HAP-1 (cell line): Measurements from ENCODE around the gene RPN2.

Experiments used
- DNase-seq, 2 experiments: peaks; one replicate each; pipeline ENCODE4 v3.0.0-alpha.2; 2016 to 2020; ENCODE audit warnings: low spot score in 2 of 2
- H3K27me3 ChIP-seq: fragments of 250-450 bp; sonication (Bioruptor Pico); 2 replicates; pipeline ENCODE4 v1.5.1; 2020; ENCODE audit warnings: low read depth, mild to moderate bottlenecking, moderate library complexity
- H3K36me3 ChIP-seq: fragments of 250-450 bp; sonication (Bioruptor Pico); replicated peaks from 2 replicates; pipeline ENCODE4 v1.5.1; 2020; ENCODE audit warnings: mild to moderate bottlenecking
- H3K4me1 ChIP-seq: fragments of 250-450 bp; sonication (Bioruptor Pico); 2 replicates; pipeline ENCODE4 v1.5.1; 2020; ENCODE audit warnings: mild to moderate bottlenecking
- H3K4me3 ChIP-seq: fragments of 250-450 bp; sonication (Bioruptor Pico); 2 replicates; pipeline ENCODE4 v1.5.1; 2020; ENCODE audit warnings: mild to moderate bottlenecking, moderate library complexity
- H3K9me3 ChIP-seq: fragments of 250-450 bp; sonication (Bioruptor Pico); 2 replicates; pipeline ENCODE4 v1.5.1; 2020; ENCODE audit warnings: mild to moderate bottlenecking, moderate library complexity
- in situ Hi-C: fragments of 300-500 bp; cut with MboI; formaldehyde crosslinking; loops from 3 replicates; pipeline ENCODE4 v1.14.3; 2020; ENCODE audit warnings: low sequenced_read_pairs, inconsistent platforms, mixed read lengths

RPN2 gene

DNA sequence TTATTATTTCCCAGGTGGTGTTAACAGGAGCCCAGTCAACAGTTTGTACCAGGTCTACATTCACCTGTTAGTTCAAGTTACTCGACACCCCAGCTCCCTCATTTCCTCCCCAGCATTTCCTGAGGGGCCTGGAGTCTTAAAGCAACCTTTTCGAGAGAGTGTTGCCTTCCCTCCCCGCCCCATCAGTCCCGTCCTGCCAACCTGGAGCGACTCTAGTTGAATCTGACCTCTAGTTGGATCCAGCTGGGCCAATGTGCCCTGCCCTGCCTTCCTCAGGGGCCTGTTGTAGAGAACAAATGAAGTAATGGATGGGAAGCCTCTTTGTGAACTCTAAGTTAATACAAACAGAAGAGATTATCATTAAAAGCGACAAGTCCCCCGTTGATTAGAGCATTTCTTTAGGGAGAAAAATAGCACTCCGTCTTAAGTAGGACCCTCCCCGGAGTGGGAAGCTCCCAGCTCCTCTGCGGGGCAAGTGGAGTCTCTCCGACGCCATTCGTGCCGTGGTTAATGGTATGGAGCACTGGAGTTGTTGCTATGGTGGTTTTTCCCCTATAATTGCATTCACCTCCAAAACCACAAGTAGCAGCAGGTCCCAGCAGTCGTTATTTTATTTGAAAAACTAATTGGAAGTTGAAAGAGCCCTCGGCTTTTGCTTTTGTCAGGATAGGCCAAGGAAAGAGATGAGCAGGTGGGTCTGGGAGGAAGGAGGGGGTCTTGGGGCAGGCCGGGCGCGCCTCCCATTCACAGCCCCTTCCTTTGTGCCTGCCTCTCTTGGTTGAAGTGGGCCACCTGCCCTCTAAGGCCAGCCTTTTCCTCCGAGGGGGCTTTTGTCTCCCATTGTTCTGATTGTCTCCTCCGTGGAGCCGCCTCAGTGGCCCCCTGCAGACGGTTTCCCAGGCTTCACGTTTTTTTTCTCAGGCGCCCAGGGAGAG lies 66.4 kb downstream of the RPN2 start:
- DNase-seq = no peak
- Histone ChIP-seq H3K4me3 (no peak overlapping the region), H3K9me3 (no peaks in the 10 kb centered on the region), H3K4me1 (no peaks in the 10 kb centered on the region; the same call in 1 of the 2 replicates), H3K36me3 (peaks cover 30% of the 10 kb centered on the region), H3K27me3 (no peaks in the 10 kb centered on the region)
- in situ Hi-C loops = no loop called here

DNA sequence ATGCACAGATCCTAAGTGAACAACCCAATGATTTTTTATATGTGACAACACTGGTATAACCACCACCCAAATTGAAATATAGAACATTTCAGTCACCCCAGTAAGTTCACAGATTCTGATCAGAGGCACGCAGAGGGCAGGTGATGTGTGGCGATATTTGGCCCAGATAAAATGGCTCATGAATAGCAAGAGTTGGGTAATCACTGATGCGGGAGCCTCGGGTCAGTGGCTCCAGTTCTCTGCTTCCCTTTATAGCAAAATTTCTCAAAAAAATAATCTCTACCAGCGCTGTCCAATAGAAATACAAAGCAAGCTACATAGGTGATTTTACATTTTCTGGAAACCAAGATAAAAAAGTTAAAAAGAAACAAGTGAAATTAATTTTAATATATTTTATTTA lies 67.6 kb downstream of the RPN2 start:
- peaks cover 18% of the 10 kb centered on the region for H3K36me3 ChIP-seq
- peaks cover 4% of the 10 kb centered on the region for H3K4me1 ChIP-seq
- DNase-seq = no peak
- in situ Hi-C loops = no loop called here
- no peaks in the 10 kb centered on the region for H3K9me3 ChIP-seq
- no peak overlapping the region for H3K4me3 ChIP-seq
- H3K27me3 ChIP-seq = no peaks in the 10 kb centered on the region

DNA sequence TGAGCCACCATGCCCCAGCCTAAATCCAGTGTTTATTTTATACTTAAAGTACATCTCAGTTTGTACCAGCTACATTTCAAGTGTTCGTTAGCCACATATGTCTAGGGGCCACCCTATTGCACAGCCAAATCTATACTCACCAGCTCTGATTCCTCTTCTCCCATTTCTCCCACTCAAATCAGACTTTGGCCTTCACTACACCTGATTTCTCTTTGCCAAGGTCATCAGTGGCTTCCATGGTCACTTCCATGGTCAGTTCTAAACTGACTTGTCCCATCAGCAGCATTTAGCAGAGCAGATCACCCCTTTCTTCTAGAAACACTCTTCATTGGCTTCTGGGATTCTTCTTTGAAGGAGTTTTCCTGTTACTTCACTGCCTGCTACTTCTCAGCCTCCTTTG lies 68.4 kb downstream of the RPN2 start:
- Histone ChIP-seq H3K4me3 (no peak overlapping the region), H3K27me3 (no peaks in the 10 kb centered on the region), H3K36me3 (peaks cover 10% of the 10 kb centered on the region), H3K4me1 (peaks cover 4% of the 10 kb centered on the region), H3K9me3 (no peaks in the 10 kb centered on the region)
- no peak for DNase-seq
- in situ Hi-C loops = no loop called here

DNA sequence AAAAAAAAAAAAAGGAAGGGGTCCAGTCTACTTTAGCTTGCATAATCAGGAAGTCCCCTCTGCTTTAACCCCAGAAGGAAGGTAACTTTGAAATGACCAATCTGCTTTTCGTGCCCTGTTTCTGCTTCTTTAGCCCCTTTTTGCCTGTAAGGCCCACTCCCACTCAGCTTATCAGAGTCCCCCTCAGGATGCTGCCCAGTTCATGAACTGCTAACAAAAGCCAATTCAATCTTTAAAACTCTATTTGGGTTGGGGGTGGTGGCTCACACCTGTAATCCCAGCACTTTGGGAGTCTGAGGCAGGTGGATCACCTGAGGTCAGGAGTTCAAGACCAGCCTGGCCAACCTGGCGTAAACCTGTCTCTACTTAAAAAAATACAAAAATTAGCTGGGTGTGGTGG lies 70.2 kb downstream of the RPN2 start:
- no peaks in the 10 kb centered on the region; the same call in 1 of the 2 replicates for H3K36me3 ChIP-seq
- no peak overlapping the region for H3K4me3 ChIP-seq
- in situ Hi-C loops = no loop called here
- H3K9me3 ChIP-seq = no peaks in the 10 kb centered on the region
- no peaks in the 10 kb centered on the region for H3K27me3 ChIP-seq
- DNase-seq = no peak
- peaks cover 4% of the 10 kb centered on the region for H3K4me1 ChIP-seq

DNA sequence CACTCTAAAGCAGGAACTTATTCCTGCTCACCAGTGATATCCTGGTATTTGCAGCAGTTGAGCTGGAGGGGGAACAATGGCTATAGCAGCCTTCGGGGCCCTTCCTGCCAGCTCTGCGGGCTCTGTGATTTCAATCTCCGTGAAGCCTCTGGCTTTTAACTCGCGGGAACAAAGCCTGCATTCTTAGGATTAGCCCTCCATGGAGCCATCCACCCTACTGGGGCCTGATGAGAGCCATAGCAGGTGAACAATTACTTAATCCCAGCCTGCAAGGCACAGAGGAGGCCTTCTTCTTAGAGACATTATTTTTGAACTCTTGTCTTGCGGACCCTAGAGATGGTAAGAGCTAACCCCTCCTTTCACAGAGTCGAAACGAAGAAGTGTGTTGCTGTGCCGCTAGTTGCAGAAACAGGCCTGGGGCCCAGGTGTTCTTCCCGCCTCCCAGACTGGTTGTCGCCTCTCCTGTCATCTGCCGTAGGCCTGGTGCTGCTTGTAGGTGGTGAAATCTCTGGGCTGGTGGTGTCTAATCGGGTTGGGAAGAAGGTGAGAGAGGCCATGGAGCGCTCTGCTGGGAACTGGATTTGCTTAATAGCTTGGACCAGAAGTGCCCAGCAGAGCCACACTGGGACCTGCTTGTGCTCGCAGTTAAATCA lies 72.8 kb downstream of the RPN2 start:
- Histone ChIP-seq H3K36me3 (no peaks in the 10 kb centered on the region), H3K9me3 (no peaks in the 10 kb centered on the region), H3K27me3 (0 out of 2 replicates have a peak, but pooled peaks cover 6% of the 10 kb centered on the region), H3K4me3 (no peak overlapping the region), H3K4me1 (peaks cover 4% of the 10 kb centered on the region)
- DNase-seq = peak; percentile 24 to 50
- in situ Hi-C loops = no loop called here

DNA sequence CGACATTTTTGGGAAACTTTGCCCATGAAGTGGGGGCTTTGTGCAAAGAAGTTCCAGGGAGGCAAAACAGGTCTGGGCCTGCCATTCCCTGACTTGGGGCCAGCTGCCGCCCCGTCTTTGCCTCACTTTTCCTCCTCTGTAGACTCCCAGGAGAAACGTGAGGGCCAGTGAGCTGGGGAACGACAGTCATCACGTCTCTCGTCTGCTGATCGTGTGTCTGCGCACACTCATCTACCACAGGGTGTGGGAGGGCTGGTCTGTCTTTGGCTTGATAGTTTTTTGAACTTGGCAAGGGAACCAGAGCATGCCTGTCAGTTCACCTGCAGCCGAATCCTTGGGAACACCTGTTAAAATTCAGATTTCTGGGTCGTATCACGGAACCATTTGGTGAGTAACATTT lies 74.0 kb downstream of the RPN2 start:
- no peaks in the 10 kb centered on the region for H3K36me3 ChIP-seq
- H3K4me1 ChIP-seq = peaks cover 4% of the 10 kb centered on the region
- H3K27me3 ChIP-seq = 0 out of 2 replicates have a peak, but pooled peaks cover 6% of the 10 kb centered on the region
- DNase-seq = no peak
- no peaks in the 10 kb centered on the region for H3K9me3 ChIP-seq
- H3K4me3 ChIP-seq = no peak overlapping the region
- in situ Hi-C loops = no loop called here

DNA sequence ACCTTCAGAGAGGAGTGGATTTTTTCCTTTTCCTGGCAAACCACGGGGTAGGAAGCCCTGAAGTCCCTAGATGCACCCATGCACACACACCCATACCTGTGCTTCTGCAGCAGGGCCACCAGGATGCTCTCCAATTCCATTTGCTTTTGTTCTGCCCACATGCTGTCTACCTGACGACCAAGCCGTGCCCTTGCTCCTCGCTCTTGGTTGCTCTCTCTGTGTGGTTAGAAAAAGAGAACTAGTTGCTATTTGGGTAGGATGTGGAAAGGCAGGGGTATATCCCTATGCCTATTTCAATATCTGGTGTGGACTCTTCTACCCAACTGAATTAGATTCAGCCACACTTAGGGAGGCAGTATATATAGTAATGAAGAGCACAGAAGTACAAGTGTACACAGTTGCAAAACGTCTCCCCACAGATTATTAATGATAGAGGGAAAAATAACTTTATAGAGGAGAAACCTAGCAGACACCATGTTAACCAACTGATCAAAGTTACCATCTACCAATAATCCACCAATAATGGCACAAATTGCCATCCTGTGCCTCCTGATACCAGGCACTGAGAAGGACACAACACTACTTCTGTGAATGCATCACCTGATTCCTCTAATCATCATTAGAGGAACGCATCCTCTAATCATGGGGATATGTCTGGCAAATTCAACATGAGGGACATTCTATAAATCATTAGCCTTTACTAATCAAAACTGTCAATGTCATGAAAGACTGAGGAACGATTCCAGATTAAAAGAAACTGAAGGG lies 75.2 kb downstream of the RPN2 start:
- Histone ChIP-seq H3K9me3 (no peaks in the 10 kb centered on the region), H3K36me3 (no peaks in the 10 kb centered on the region), H3K4me3 (no peak overlapping the region), H3K27me3 (0 out of 2 replicates have a peak, but pooled peaks cover 6% of the 10 kb centered on the region), H3K4me1 (peaks cover 4% of the 10 kb centered on the region)
- in situ Hi-C loops = no loop called here
- no peak for DNase-seq

DNA sequence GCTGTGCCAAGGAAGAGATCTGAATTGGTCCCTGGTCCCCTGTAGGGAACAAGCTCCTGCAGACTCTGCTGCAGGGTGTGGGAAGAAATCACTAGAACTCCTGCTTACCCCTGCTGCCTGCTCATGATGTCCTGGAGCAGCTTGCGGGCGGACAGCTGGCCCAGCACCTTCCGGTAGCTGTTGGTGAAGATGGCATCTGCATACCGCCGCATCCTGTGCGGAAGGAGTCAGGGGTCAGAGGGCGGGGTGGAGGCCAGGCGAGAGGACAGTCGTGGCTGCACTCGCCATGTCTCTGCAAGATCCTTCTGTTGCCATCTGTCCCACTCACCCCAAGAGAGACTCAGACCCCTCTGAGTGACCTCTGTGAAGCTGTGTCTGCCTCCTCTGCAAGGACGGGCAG lies 77.2 kb downstream of the RPN2 start:
- Histone ChIP-seq H3K4me1 (peaks cover 4% of the 10 kb centered on the region), H3K27me3 (0 out of 2 replicates have a peak, but pooled peaks cover 10% of the 10 kb centered on the region), H3K9me3 (no peaks in the 10 kb centered on the region), H3K36me3 (no peaks in the 10 kb centered on the region), H3K4me3 (no peak overlapping the region)
- in situ Hi-C loops = no loop called here
- DNase-seq = no peak

DNA sequence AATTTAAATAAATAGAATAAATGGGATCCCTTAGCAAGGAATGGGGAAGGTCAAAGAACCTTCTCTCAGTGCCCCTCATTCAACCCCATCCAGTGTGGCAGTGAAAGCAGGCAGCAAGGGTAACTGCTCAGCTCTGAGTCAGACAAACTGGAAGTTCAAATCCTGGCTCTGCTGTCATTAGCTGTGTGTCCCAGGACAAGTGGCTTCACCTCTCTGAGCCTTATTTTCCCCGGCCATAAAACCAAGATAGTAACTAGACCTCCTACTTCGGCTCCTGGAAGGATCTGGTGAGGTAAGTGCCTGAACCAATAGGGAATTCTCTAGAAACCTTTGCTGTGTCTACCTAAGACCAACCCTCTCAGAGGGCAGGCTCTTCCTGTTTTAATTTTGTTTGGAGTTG lies 78.4 kb downstream of the RPN2 start:
- Histone ChIP-seq H3K9me3 (no peaks in the 10 kb centered on the region), H3K36me3 (no peaks in the 10 kb centered on the region), H3K27me3 (peaks cover 15% of the 10 kb centered on the region; the same call in 1 of the 2 replicates), H3K4me3 (no peak overlapping the region), H3K4me1 (no peaks in the 10 kb centered on the region)
- in situ Hi-C loops = no loop called here
- no peak for DNase-seq

DNA sequence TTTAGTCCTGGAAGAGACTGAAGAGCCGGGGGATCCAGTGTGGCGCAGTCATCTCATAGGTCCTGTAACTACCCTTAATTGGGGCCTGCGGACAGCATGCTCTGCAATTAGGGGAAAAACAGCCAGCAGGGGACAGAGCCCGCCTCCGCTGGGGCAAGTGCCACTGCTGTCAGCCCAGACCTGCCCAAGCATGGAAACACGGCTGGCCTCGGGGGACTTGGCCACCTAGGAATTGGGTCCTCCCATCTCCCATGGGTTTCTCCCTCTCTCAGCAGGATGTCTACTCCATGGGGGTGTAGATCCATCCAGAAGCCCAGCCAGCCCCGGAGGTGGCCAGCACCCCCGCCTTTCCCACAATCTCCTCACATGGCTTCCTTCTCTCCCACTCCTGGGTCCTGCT lies 78.9 kb downstream of the RPN2 start:
- Histone ChIP-seq H3K4me1 (no peaks in the 10 kb centered on the region), H3K36me3 (no peaks in the 10 kb centered on the region), H3K4me3 (no peak overlapping the region), H3K27me3 (peaks cover 16% of the 10 kb centered on the region; the same call in 1 of the 2 replicates), H3K9me3 (no peaks in the 10 kb centered on the region)
- in situ Hi-C loops = no loop called here
- no peak for DNase-seq

DNA sequence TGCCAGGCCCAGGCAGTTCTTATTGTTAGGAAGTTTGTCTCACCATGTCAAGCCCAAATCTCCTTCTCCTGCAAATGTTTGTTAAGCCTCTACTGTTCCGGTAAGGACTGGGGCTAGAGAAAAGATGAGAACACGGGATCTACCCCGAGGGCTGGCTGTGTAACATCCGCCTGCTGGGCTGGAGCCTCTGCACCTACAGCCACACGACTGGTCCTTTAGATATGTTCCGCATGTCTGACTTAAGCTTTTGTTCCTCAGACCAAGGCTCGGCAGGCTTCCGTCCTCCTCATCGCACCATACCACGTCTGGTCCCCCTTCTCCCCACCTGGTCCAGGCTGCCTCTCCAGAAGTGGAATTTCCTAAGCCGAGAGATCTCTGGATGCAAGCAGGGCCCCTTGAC lies 79.9 kb downstream of the RPN2 start:
- Histone ChIP-seq H3K9me3 (no peaks in the 10 kb centered on the region), H3K4me3 (no peak overlapping the region), H3K27me3 (peaks cover 16% of the 10 kb centered on the region; the same call in 1 of the 2 replicates), H3K4me1 (no peaks in the 10 kb centered on the region), H3K36me3 (no peaks in the 10 kb centered on the region)
- in situ Hi-C loops = no loop called here
- DNase-seq = no peak

DNA sequence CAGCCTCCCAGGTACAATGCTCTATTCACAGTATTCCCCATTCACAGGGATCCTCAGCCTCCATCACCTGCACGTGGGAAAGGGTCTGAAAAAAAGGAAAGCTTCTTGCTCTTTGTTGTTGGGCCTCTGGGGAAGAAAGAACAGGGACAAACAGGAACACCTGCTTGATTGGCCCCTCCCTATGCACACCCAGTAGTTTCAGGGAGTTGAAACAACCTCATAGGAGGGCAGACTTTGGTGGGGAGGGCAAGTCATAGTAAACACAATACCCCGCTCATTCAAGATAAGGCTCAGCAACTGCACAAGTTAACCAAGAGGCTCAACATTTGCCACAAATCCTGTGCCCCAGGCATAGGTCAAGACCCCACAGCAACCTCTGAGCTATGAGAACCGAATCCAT lies 80.7 kb downstream of the RPN2 start:
- Histone ChIP-seq H3K27me3 (peaks cover 16% of the 10 kb centered on the region; the same call in 1 of the 2 replicates), H3K4me1 (no peaks in the 10 kb centered on the region), H3K36me3 (no peaks in the 10 kb centered on the region), H3K9me3 (no peaks in the 10 kb centered on the region), H3K4me3 (no peak overlapping the region)
- DNase-seq = no peak
- in situ Hi-C loops = no loop called here

DNA sequence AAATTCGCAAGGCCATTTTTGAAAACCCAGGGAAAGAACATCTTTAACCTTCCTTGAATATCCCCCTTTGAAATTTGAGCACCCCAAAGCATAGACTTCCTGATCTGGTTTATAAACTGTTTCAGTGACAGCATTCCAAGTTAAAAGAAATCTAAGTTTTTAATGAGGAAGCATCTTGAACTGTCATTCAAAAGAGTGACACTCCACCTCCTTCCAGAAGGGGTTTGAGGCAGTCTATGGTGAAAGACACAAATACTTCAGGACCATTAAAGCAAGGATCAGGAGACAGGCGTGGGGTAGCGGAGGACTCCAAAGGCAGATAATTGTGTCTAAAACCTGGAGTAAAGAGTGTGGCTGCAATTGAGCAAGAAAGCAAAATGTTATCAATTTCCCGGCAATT lies 81.8 kb downstream of the RPN2 start:
- Histone ChIP-seq H3K4me3 (no peak overlapping the region), H3K4me1 (no peaks in the 10 kb centered on the region), H3K27me3 (peaks cover 15% of the 10 kb centered on the region; the same call in 1 of the 2 replicates), H3K9me3 (no peaks in the 10 kb centered on the region), H3K36me3 (no peaks in the 10 kb centered on the region)
- DNase-seq = no peak
- in situ Hi-C loops = no loop called here
